ENCODE data around the gene DOCK6. TPM values are rescaled to one million over a fixed set of nuclear protein-coding genes. Genes with fewer than 3 reads are reported as not detected.

DOCK6 gene
- total RNA-seq, 4 donors from 2014 or later, result 63.4 to 102 (median 65.6) TPM

DNA sequence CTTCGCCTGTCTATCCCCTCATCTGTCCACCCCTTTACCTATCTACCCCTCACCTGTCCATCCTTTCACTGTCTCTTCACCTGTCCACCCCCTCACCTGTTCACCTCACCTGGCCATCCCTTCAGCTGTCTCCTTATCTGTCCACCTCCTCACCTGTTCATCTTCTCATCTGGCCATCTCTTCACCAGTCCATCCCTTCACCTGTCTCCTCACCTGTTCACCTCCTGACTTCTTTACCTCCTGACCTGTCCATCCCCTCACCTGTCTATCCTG, 51.7 kb downstream of the DOCK6 start:
- H3K4me3 ChIP-seq (ENCODE audit: low read depth, poor library complexity, severe bottlenecking), result no peak overlapping the region
- no peak for DNase-seq (ENCODE audit: low spot score in 2 of 2)
- no peak for TF ChIP-seq POLR2A (IDR thresholded peaks at IDR 0.05)
- TF ChIP-seq, protein P1, sequence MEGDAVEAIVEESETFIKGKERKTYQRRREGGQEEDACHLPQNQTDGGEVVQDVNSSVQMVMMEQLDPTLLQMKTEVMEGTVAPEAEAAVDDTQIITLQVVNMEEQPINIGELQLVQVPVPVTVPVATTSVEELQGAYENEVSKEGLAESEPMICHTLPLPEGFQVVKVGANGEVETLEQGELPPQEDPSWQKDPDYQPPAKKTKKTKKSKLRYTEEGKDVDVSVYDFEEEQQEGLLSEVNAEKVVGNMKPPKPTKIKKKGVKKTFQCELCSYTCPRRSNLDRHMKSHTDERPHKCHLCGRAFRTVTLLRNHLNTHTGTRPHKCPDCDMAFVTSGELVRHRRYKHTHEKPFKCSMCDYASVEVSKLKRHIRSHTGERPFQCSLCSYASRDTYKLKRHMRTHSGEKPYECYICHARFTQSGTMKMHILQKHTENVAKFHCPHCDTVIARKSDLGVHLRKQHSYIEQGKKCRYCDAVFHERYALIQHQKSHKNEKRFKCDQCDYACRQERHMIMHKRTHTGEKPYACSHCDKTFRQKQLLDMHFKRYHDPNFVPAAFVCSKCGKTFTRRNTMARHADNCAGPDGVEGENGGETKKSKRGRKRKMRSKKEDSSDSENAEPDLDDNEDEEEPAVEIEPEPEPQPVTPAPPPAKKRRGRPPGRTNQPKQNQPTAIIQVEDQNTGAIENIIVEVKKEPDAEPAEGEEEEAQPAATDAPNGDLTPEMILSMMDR (IDR thresholded peaks at IDR 0.05), result no peak
- intact Hi-C loops (cut with DNase I; ENCODE audit: low total_unique reads), result no loop called here
- WGBS, 2 donors, result 93 to 94% methylated on average over 1 of the region's 1 CpG

DNA sequence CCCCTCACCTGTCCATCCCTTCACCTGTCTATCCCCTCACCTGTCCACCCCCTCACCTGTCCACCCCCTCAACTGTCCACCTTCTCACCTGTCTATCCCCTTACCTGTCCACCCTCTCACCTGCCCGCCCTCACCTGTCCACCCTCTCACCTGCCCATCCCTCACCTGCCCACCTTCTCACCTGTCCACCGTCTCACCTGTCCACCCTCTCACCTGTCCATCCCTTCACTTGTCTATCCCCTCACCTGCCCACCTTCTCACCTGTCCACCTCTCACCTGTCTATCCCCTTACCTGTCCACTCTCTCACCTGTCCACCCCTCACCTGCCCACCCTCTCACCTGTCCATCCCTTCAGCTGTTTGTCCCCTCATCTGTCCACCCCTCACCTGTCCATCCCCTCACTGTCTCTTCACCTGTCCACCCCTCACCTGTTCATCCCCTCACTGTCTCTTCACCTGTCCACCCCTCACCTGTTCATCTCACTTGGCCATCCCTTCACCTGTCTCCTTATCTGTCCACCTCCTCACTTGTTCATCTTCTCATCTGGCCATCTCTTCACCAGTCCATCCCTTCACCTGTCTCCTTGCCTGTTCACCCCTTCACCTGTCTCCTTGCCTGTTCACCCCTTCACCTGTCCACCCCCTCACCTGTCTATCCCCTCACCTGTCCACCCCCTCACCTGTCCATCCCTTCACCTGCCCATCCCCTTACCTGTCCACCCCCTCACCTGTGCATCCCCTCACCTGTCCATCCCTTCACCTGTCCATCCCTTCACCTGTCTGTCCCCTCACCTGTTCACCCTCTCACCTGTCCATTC, 52.3 kb downstream of the DOCK6 start:
- DNase-seq (ENCODE audit: low spot score in 2 of 2), result no peak
- intact Hi-C loops (cut with DNase I; ENCODE audit: low total_unique reads), result loop anchor here (10.0 kb wide), 1 partner anchor 85 kb away; no protein-coding TSS in a partner anchor
- TF ChIP-seq POLR2A (IDR thresholded peaks at IDR 0.05), result no peak
- TF ChIP-seq, protein P1 (IDR thresholded peaks at IDR 0.05), result no peak
- WGBS, 2 donors, result 76 to 84% methylated on average over 2 of the region's 2 CpGs
- no peak overlapping the region for H3K4me3 ChIP-seq (ENCODE audit: low read depth, poor library complexity, severe bottlenecking)

DNA sequence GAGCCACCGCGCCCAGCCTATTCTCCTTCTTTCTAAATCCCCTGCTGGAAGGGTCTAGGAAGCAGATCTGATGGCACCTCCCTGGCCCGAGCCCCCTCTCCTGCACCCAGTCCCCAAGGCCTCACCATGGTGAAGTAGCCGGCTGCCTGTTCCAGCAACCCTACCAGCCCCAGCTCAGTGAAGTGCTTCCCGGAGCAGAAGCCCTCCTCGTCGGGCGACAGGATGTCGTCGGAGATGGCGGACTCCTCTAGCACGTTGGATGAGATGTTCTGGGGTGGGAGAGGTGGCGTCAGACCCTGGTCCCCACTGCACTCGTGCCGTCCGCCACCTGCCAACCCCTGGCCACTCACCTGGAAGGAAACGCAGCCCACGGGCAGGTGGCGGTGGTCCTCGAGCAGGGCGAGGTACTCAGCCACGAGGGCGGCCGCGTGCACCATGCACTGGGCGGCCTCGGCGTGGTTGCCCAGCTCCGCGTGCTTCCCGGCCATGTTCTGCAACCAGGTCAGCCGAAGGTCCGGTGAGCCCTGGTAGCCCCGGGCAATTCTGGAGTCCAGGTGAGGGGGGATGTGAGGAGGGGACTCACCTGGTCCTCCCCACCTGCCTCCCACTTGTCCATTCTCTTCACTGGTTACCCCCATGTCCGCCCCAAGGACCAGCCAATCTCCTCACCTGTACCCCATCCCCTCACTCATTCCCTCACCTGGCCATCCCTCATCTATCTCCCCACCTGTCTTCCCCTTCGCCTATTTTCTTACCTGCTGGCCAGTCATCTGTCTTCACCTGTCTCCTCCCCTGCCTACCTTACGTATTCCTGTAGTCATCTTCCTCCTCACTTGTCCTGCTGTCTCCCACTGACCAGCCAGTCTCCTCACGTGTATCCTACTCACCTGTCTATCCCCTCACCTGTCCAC, 53.5 kb downstream of the DOCK6 start:
- DNase-seq (ENCODE audit: low spot score in 2 of 2), result no peak
- intact Hi-C loops (cut with DNase I; ENCODE audit: low total_unique reads), result loop anchor here (10.0 kb wide), 1 partner anchor 84 kb away; no protein-coding TSS in a partner anchor

DNA sequence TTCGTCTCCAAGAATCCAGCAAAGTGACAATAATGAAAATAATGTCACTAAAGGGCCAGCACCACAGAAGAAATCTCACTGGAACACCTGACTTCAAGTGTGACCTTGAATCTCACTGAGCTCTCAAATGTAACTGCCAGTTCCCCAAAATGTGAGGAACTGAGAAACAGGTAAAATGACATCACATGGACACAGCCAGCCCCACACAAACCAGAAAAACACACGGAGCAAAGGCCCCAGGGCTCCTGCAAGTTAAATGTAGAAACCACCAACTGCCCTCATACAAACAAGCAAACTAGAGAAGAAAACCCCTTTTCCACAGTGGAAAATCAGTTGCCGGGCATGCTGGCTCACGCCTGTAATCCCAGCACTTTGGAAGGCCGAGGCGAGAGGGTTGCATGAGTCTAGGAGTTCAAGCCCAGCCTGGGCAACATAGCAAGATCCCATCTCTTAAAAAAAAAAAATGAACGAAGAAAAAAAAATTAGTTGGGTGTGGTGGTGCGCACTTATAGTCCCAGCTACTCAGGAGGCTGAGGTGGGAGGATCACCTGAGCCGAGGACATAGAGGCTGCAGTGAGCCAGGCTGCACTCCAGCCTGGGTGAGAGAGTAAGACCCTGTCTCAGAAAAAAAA, 56.3 kb downstream of the DOCK6 start:
- DNase-seq (ENCODE audit: low spot score in 2 of 2), result no peak
- intact Hi-C loops (cut with DNase I; ENCODE audit: low total_unique reads), result loop anchor here (10.0 kb wide), 1 partner anchor 81 kb away; no protein-coding TSS in a partner anchor
- WGBS, 2 donors, result 75 to 83% methylated on average over 9 of the region's 9 CpGs
- H3K4me3 ChIP-seq (ENCODE audit: low read depth, poor library complexity, severe bottlenecking), result no peak overlapping the region
- TF ChIP-seq, protein P1 (IDR thresholded peaks at IDR 0.05), result no peak
- TF ChIP-seq POLR2A (IDR thresholded peaks at IDR 0.05), result no peak

More for the DNA sequence above, 53.5 kb downstream of the DOCK6 start:
- 82 to 89% methylated on average over 34 to 38 of the region's 38 CpGs for WGBS, 2 donors
- TF ChIP-seq, protein P1 (IDR thresholded peaks at IDR 0.05), result no peak
- no peak for TF ChIP-seq POLR2A (IDR thresholded peaks at IDR 0.05)
- no peak overlapping the region for H3K4me3 ChIP-seq (ENCODE audit: low read depth, poor library complexity, severe bottlenecking)

DNA sequence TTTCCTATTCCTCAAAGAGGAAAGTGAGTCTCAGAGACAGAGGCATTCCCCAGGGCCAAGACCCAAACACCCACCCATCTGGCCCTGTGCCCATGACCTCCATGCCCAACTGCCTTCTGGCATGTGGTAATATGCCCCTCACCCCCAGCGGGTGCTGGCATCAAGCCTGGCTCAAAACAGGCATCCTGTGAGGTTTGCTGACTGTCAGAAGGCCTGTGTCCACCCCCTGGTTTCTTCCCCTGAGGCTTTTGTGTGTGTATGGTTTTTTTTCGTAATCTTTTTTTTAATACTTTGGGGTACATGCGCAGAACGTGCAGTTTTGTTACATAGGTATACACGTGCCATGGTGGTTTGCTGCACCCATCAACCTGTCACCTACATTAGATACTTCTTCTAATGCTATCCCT, 57.4 kb downstream of the DOCK6 start:
- DNase-seq (ENCODE audit: low spot score in 2 of 2), result peak in 1 of 2 donors; percentile 38
- H3K4me3 ChIP-seq (ENCODE audit: low read depth, poor library complexity, severe bottlenecking), result no peak overlapping the region
- TF ChIP-seq, protein P1 (IDR thresholded peaks at IDR 0.05), result no peak
- no peak for TF ChIP-seq POLR2A (IDR thresholded peaks at IDR 0.05)
- intact Hi-C loops (cut with DNase I; ENCODE audit: low total_unique reads), result loop anchor here (10.0 kb wide), 1 partner anchor 80 kb away; no protein-coding TSS in a partner anchor
- WGBS, 2 donors, result 45 to 59% methylated on average over 5 of the region's 5 CpGs
